HepG2 (cell line): ENCODE data around the gene MYD88. TPM values are rescaled to one million over a fixed set of nuclear protein-coding genes. Genes with fewer than 3 reads are reported as not detected.

Experiments
- ATAC-seq: fragments of 200-7000 bp; cut with Tn5 transposase; 3 replicates; pipeline ENCODE4 v1.9.1; 2020; ENCODE audit warnings: mild to moderate bottlenecking, moderate library complexity
- BruUV-seq: library from RNA; stranded (reverse); fragments of 400-500 nt; replicated peaks from 2 replicates; lab custom pipeline; 2021; lab: Mats Ljungman, UMichigan
- CTCF ChIA-PET: fragments of 300-600 bp; formaldehyde crosslinking; extraction: SDS; loops from one replicate; lab custom pipeline; 2021; ENCODE audit warnings: low total read pairs, inconsistent platforms, low intra/inter-chr PET ratio; lab: Yijun Ruan, JAX
- POLR2A ChIA-PET: fragments of 350-600 bp; sonication (Branson Sonifier 250); formaldehyde crosslinking; loops from one replicate; lab custom pipeline; 2020; ENCODE audit warnings: antibody characterized with exemption, inconsistent platforms; lab: Yijun Ruan, JAX
- DNase-seq: peaks from one replicate; pipeline ENCODE4 v3.0.0-alpha.2; 2015; ENCODE audit warnings: low spot score
- FAIRE-seq: peaks from 3 replicates; lab custom pipeline; 2011; peaks lifted over from hg19 to GRCh38; lab: Jason Lieb, UNC
- H2AFZ ChIP-seq: one replicate; pipeline ENCODE4 v1.6.1; 2011; ENCODE audit warnings: low read length, inconsistent platforms
- H3K27ac ChIP-seq: fragments of 300-600 bp; 3 replicates; pipeline ENCODE4 v1.8.0; 2011; ENCODE audit warnings: mixed run types, mild to moderate bottlenecking, mixed read lengths, low read length, inconsistent platforms; ENCODE audit not compliant: insufficient read depth; ENCODE audit errors: extremely low read length
- H3K27me3 ChIP-seq, 2 experiments: fragments of 200-600 bp in 1 of 2; 2 replicates in 1 of 2; 3 replicates in 1 of 2; pipeline versions ENCODE4 v1.6.0 to v1.8.0; 2011; ENCODE audit warnings: low read length in 2 of 2, mild to moderate bottlenecking in 2 of 2, moderate library complexity in 2 of 2, inconsistent platforms in 1 of 2; ENCODE audit not compliant: insufficient read depth in 2 of 2, control insufficient read depth in 1 of 2
- H3K36me3 ChIP-seq, 2 experiments: fragments of 200-600 bp in 1 of 2; replicated peaks in 1 of 2; 2 replicates in 1 of 2; 3 replicates in 1 of 2; pipeline versions ENCODE4 v1.5.1 to v1.8.0; 2011; ENCODE audit warnings: low read length in 2 of 2, inconsistent platforms in 1 of 2; ENCODE audit not compliant: insufficient read depth in 2 of 2, control insufficient read depth in 1 of 2
- H3K4me1 ChIP-seq: 2 replicates; pipeline ENCODE4 v1.5.1; 2012; ENCODE audit warnings: low read length, inconsistent platforms; ENCODE audit not compliant: insufficient read depth
- H3K4me2 ChIP-seq: 2 replicates; pipeline ENCODE4 v1.6.0; 2011; ENCODE audit warnings: low read depth, low read length, inconsistent platforms
- H3K4me3 ChIP-seq, 3 experiments: fragments of 200-600 bp in 1 of 3; sonication (generic), shearing (Covaris generic) in 1 of 3; replicated peaks in 1 of 3; 2 replicates each; pipeline ENCODE4 v1.5.1; 2011 to 2016; ENCODE audit warnings: low read length in 3 of 3, inconsistent platforms in 2 of 3, low read depth in 2 of 3, mild to moderate bottlenecking in 2 of 3, control low read depth in 1 of 3, mixed read lengths in 1 of 3; ENCODE audit not compliant: insufficient read depth in 1 of 3
- H3K79me2 ChIP-seq: one replicate; pipeline ENCODE4 v1.6.1; 2011; ENCODE audit warnings: low read length, inconsistent platforms; ENCODE audit not compliant: insufficient read depth
- H3K9ac ChIP-seq: 2 replicates; pipeline ENCODE4 v1.6.0; 2011; ENCODE audit warnings: mild to moderate bottlenecking, low read depth, low read length, inconsistent platforms; ENCODE audit not compliant: insufficient read depth
- H3K9me3 ChIP-seq: 2 replicates; pipeline ENCODE4 v1.5.1; 2012; ENCODE audit warnings: mild to moderate bottlenecking, low read length
- H4K20me1 ChIP-seq: 2 replicates; pipeline ENCODE4 v1.6.0; 2011; ENCODE audit warnings: inconsistent platforms, mild to moderate bottlenecking, low read length, moderate library complexity; ENCODE audit not compliant: insufficient read depth
- AKAP8 ChIP-seq: sonication (generic); formaldehyde crosslinking; IDR thresholded peaks from 2 replicates; pipeline ENCODE4 v1.5.1; 2020; ENCODE audit warnings: mild to moderate bottlenecking, missing genetic modification reagents
- HMG20A ChIP-seq: IDR thresholded peaks from 2 replicates; pipeline ENCODE4 v1.6.1; 2016; ENCODE audit warnings: borderline replicate concordance
- KMT2A ChIP-seq: sonication (generic); formaldehyde crosslinking; IDR thresholded peaks from 2 replicates; pipeline ENCODE4 v1.4.0; 2020; ENCODE audit warnings: missing genetic modification reagents
- MAX ChIP-seq: IDR thresholded peaks from 2 replicates; pipeline ENCODE4 v1.6.1; 2012; ENCODE audit warnings: inconsistent platforms
- MBD4 ChIP-seq: IDR thresholded peaks from 2 replicates; pipeline ENCODE4 v1.6.1; 2012; ENCODE audit warnings: low read length, inconsistent platforms, borderline replicate concordance
- NFIC ChIP-seq: IDR thresholded peaks from 2 replicates; pipeline ENCODE4 v1.6.1; 2012; ENCODE audit warnings: mild to moderate bottlenecking, low read length, inconsistent platforms
- SALL1 ChIP-seq: sonication (generic); formaldehyde crosslinking; IDR thresholded peaks from 2 replicates; pipeline ENCODE4 v1.8.0; 2022; ENCODE audit warnings: mild to moderate bottlenecking, missing genetic modification reagents
- ZNF232 ChIP-seq: sonication (generic); formaldehyde crosslinking; IDR thresholded peaks from 2 replicates; pipeline ENCODE4 v1.4.0; 2020; ENCODE audit warnings: missing genetic modification reagents, borderline replicate concordance
- WGBS: methylation state at CpG from one replicate; pipeline ENCODE4 v1.1.6; 2017; ENCODE audit warnings: low lambda C conversion rate; 5-methylcytosine and 5-hydroxymethylcytosine counted together
- in situ Hi-C: cut with HindIII; loops from 2 replicates; pipeline ENCODE4 v1.10.0; 2017; ENCODE audit warnings: low pct_unique_long_range_greater_than_20kb; ENCODE audit not compliant: extremely low pct_ligation_motif_present
- intact Hi-C: fragments of 100-400 bp; cut with micrococcal nuclease; formaldehyde crosslinking; loops from one replicate; pipeline ENCODE4 v1.10.0; 2022; ENCODE audit not compliant: unreplicated experiment
- polyA plus RNA-seq, 8 experiments: library from polyadenylated mRNA; depleted of rRNA in 3 of 8; stranded (reverse) in 7 of 8; unstranded in 1 of 8; fragments of >200 nt; fragmentation: Illumina TruSeq in 4 of 8; extraction: Trizol in 4 of 8; gene quantifications; 2 replicates each; pipeline versions ENCODE4 v1.2.1 to v1.2.3, GENCODE V29; 2011 to 2016; ENCODE audit warnings: low read depth in 4 of 8, missing spikeins in 1 of 8, mixed read lengths in 1 of 8; ENCODE audit not compliant: insufficient read depth in 1 of 8
- total RNA-seq, 5 experiments: library from RNA; depleted of rRNA; stranded (reverse); fragments of >200 nt; fragmentation: Illumina TruSeq; extraction: Trizol; gene quantifications; 2 replicates each; pipeline ENCODE4 v1.2.3, GENCODE V29; 2016; ENCODE audit warnings: low read depth in 1 of 5

Gene MYD88
- total and polyA plus RNA-seq, 2 of the 13 experiments (the other 11 are each of a cell fraction or from before 2014, with no cell fraction given) = 7.6 to 32.7 TPM

DNA sequence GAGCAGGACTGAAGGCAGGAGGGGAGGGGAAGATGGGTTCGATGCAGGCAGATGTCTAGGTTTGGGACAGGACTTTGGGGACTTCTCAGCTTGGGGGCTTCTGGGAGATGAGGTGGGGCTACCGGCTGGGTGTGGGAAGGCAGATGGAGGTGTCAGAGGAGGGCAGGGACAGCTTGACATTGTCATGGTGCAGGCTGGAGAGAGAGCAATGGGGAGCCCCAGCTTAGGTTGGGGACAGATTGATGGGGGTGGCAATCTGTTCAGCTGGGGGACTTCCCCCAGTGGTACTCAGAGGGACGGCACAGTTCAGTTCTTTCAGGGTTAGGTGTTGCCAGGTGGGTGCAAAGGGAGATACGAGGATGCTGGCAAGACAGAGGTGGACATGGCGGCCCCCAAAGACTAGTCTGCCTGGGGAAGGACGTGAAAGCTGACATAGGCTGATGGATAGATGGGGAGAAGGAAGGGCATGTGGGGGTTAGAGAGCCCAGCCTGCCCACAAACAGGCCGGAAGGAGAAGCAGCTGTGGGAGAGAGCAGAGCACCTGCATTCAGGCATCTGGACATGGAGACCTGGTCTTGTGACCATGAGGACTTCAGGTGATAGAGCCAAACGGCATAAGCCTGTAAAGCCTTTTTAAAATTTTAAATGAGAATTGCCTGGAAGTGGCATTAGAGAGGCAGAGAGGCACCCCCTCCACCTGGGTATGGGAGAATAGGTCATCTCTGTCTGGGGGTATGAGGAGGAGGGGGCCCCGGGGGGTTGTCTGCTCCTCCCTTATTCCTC is 22.6 kb upstream of the MYD88 start:
- CTCF ChIA-PET = no interaction called here
- BruUV-seq = no TSS peak
- DNase-seq = no peak
- TF ChIP-seq AKAP8 (CRISPR knock-in tag) (peak; percentile 57; the same call in 1 of the 2 replicates), KMT2A (CRISPR knock-in tag) (no peak), MBD4 (peak; percentile 44; the same call in 1 of the 2 replicates), NFIC (0 out of 2 replicates have a peak, but pooled peaks have one; percentile 31), MAX (0 out of 2 replicates have a peak, but pooled peaks have one; percentile 15), HMG20A (CRISPR knock-in tag) (no peak), SALL1 (CRISPR knock-in tag) (0 out of 2 replicates have a peak, but pooled peaks have one; percentile 22), ZNF232 (CRISPR knock-in tag) (no peak)
- TF ChIP-seq, all 625 proteins: peak for 5
- POLR2A ChIA-PET = interaction anchor here (3.3 to 8.0 kb wide), 3 partner anchors 15 to 49 kb away, joined by 25 to 87 read pairs (median 64); partner anchors contain the start of genes ACAA1, MYD88 and OXSR1
- WGBS = 31% methylated on average over 9 of the region's 9 CpGs
- H3K9me3 ChIP-seq = no peaks in the 10 kb centered on the region
- H3K79me2 ChIP-seq = no peaks in the 10 kb centered on the region
- in situ Hi-C loops = loop anchor here (10.0 kb wide), 1 partner anchor 159 kb away; no protein-coding TSS in a partner anchor
- H4K20me1 ChIP-seq = peaks cover 7% of the 10 kb centered on the region; the same call in 1 of the 2 replicates
- peaks cover 5 to 27% of the 10 kb centered on the region in 2 experiments; a peak in 4 of 5 replicates for H3K27me3 ChIP-seq
- H3K4me1 ChIP-seq = 0 out of 2 replicates have a peak, but pooled peaks cover 5% of the 10 kb centered on the region
- H3K4me2 ChIP-seq = no peak overlapping the region
- intact Hi-C loops = loop anchor here (2.0 kb wide), 1 partner anchor 17 kb away; no protein-coding TSS in a partner anchor
- FAIRE-seq (no peak), ATAC-seq (peak; percentile 0)
- H3K9ac ChIP-seq = no peak overlapping the region
- no peak overlapping the region for H3K4me3 ChIP-seq
- peaks cover 0 to 10% of the 10 kb centered on the region in 2 experiments; a peak in 2 of 5 replicates for H3K36me3 ChIP-seq
- no peak overlapping the region for H2AFZ ChIP-seq
- no peak overlapping the region for H3K27ac ChIP-seq
